GM23338 (cell line): ENCODE results near the gene AR. TPM values are rescaled to one million over a fixed set of nuclear protein-coding genes. Genes with fewer than 3 reads are reported as not detected.

Experiments used
- ATAC-seq: fragments of 200-7000 bp; cut with Tn5 transposase; 3 replicates; pipeline ENCODE4 v1.9.1; 2020
- DNase-seq: peaks from one replicate; pipeline ENCODE4 v3.0.0-alpha.2; 2015; ENCODE audit warnings: low spot score
- H2AFZ ChIP-seq: fragments of 200-600 bp; sonication (generic); 2 replicates; pipeline ENCODE4 v1.8.0; 2016; ENCODE audit warnings: antibody characterized with exemption, mild to moderate bottlenecking, moderate library complexity
- H3F3A ChIP-seq: fragments of 200-600 bp; sonication (generic); replicated peaks from 2 replicates; pipeline ENCODE4 v1.8.0; 2017; ENCODE audit warnings: antibody characterized with exemption, mixed run types, low read depth
- H3K27ac ChIP-seq: fragments of 200-600 bp; sonication (generic); 2 replicates; pipeline ENCODE4 v1.6.1; 2016; ENCODE audit warnings: low read depth
- H3K27me3 ChIP-seq: fragments of 200-600 bp; sonication (generic); 2 replicates; pipeline ENCODE4 v1.8.0; 2016; ENCODE audit warnings: mild to moderate bottlenecking, mixed run types, moderate library complexity; ENCODE audit not compliant: insufficient read depth
- H3K36me3 ChIP-seq: fragments of 200-600 bp; sonication (generic); 2 replicates; pipeline ENCODE4 v1.8.0; 2016; ENCODE audit warnings: mild to moderate bottlenecking; ENCODE audit not compliant: insufficient read depth
- H3K4me1 ChIP-seq: fragments of 200-600 bp; sonication (generic); 2 replicates; pipeline ENCODE4 v1.8.0; 2016; ENCODE audit warnings: mild to moderate bottlenecking, moderate library complexity; ENCODE audit not compliant: insufficient read depth
- H3K4me2 ChIP-seq: fragments of 200-600 bp; sonication (generic); 2 replicates; pipeline ENCODE4 v1.7.1; 2017; ENCODE audit warnings: mixed run types
- H3K4me3 ChIP-seq: fragments of 200-600 bp; sonication (generic); 2 replicates; pipeline ENCODE4 v1.6.1; 2016; ENCODE audit warnings: mixed run types
- H3K79me2 ChIP-seq: fragments of 200-600 bp; sonication (generic); replicated peaks from 2 replicates; pipeline ENCODE4 v1.8.0; 2017; ENCODE audit warnings: mild to moderate bottlenecking; ENCODE audit not compliant: insufficient read depth
- H3K9me2 ChIP-seq: fragments of 200-600 bp; sonication (generic); 2 replicates; pipeline ENCODE4 v1.8.0; 2017; ENCODE audit not compliant: insufficient read depth
- H4K20me1 ChIP-seq: fragments of 200-600 bp; sonication (generic); replicated peaks from 2 replicates; pipeline ENCODE4 v1.8.0; 2017; ENCODE audit warnings: mild to moderate bottlenecking; ENCODE audit not compliant: insufficient read depth
- H3K27ac Mint-ChIP-seq: 2 replicates; pipeline ENCODE4 v1.8.0; 2020; ENCODE audit warnings: inconsistent platforms, mild to moderate bottlenecking, moderate library complexity, mixed read lengths
- H3K27me3 Mint-ChIP-seq: 3 replicates; pipeline ENCODE4 v1.8.0; 2022; ENCODE audit warnings: low read depth, mild to moderate bottlenecking, moderate library complexity, mixed read lengths, inconsistent platforms; ENCODE audit not compliant: insufficient read depth, poor library complexity
- H3K36me3 Mint-ChIP-seq: 3 replicates; pipeline ENCODE4 v1.8.0; 2021; ENCODE audit warnings: low read depth, mild to moderate bottlenecking, inconsistent platforms, moderate library complexity, mixed read lengths
- H3K4me1 Mint-ChIP-seq: 3 replicates; pipeline ENCODE4 v1.8.0; 2020; ENCODE audit warnings: mild to moderate bottlenecking, inconsistent platforms, mixed read lengths
- H3K4me3 Mint-ChIP-seq: 3 replicates; pipeline ENCODE4 v1.8.0; 2021; ENCODE audit warnings: moderate library complexity, mild to moderate bottlenecking, inconsistent platforms, mixed read lengths
- H3K9me3 Mint-ChIP-seq: 3 replicates; pipeline ENCODE4 v1.8.0; 2020; ENCODE audit warnings: moderate library complexity, mild to moderate bottlenecking, inconsistent platforms, mixed read lengths
- CREB1 ChIP-seq: fragments of 250-450 bp; sonication (Bioruptor Pico); IDR thresholded peaks from 2 replicates; pipeline ENCODE4 v1.5.0; 2020; ENCODE audit warnings: low read depth, mild to moderate bottlenecking, moderate library complexity
- EZH2 ChIP-seq: fragments of 200-600 bp; sonication (generic); IDR thresholded peaks from one replicate; pipeline ENCODE4 v1.8.0; 2017; ENCODE audit warnings: antibody characterized with exemption, mild to moderate bottlenecking, low read depth; ENCODE audit not compliant: unreplicated experiment
- EZH2phosphoT487 ChIP-seq: fragments of 200-600 bp; sonication (generic); IDR thresholded peaks from one replicate; pipeline ENCODE4 v1.8.1; 2018; ENCODE audit warnings: antibody characterized with exemption; ENCODE audit not compliant: unreplicated experiment
- JUNB ChIP-seq: IDR thresholded peaks from one replicate; pipeline ENCODE4 v1.6.1; 2016; ENCODE audit warnings: antibody characterized with exemption; ENCODE audit not compliant: unreplicated experiment
- NANOG ChIP-seq: IDR thresholded peaks from 2 replicates; pipeline ENCODE4 v1.6.1; 2016; ENCODE audit warnings: antibody characterized with exemption, borderline replicate concordance
- POLR2AphosphoS5 ChIP-seq: IDR thresholded peaks from 2 replicates; pipeline ENCODE4 v1.6.1; 2016; ENCODE audit warnings: antibody characterized with exemption, low read depth
- STAT1 ChIP-seq: IDR thresholded peaks from one replicate; pipeline ENCODE4 v1.6.1; 2016; ENCODE audit warnings: antibody characterized with exemption; ENCODE audit not compliant: unreplicated experiment
- ZNF331 ChIP-seq: fragments of 250-450 bp; sonication (Bioruptor Pico); IDR thresholded peaks from 2 replicates; pipeline ENCODE4 v1.5.0; 2020; ENCODE audit warnings: low read depth, mild to moderate bottlenecking, moderate library complexity
- polyA plus RNA-seq: library from polyadenylated mRNA; unstranded; fragments of >200 nt; fragmentation: Nextera tagmentation; extraction: Ambion mirVana; gene quantifications from 2 replicates; pipeline ENCODE4 v1.2.1, GENCODE V29; 2016
- total RNA-seq: library from RNA; depleted of rRNA; stranded (reverse); fragments of >200 nt; shearing (Covaris generic); gene quantifications from 2 replicates; pipeline ENCODE4 v1.2.3, GENCODE V29; 2014
- TF ChIP-seq, protein P1 (sequence below): IDR thresholded peaks from one replicate; pipeline ENCODE4 v1.6.1; 2018; ENCODE audit warnings: antibody characterized with exemption; ENCODE audit not compliant: unreplicated experiment
- TF ChIP-seq, protein P2 (sequence below), 2 experiments: fragments of 200-600 bp in 1 of 2; sonication (generic) in 1 of 2; conservative IDR thresholded peaks; 2 replicates each; pipeline versions ENCODE4 v1.5.1 to v1.6.1; 2016 to 2017; ENCODE audit warnings: antibody characterized with exemption in 2 of 2, low read depth in 2 of 2, mild to moderate bottlenecking in 2 of 2, moderate library complexity in 1 of 2
- TF ChIP-seq, protein P3 (sequence below): IDR thresholded peaks from 2 replicates; pipeline ENCODE4 v1.6.1; 2016; ENCODE audit warnings: antibody characterized with exemption
- TF ChIP-seq, protein P4 (sequence below): fragments of 250-450 bp; sonication (Bioruptor Pico); IDR thresholded peaks from 2 replicates; pipeline ENCODE4 v1.5.0; 2020; ENCODE audit warnings: mild to moderate bottlenecking, moderate library complexity

AR gene
- total and polyA plus RNA-seq, 2 experiments from 2014 or later: 11.2 to 13.3 TPM

DNA sequence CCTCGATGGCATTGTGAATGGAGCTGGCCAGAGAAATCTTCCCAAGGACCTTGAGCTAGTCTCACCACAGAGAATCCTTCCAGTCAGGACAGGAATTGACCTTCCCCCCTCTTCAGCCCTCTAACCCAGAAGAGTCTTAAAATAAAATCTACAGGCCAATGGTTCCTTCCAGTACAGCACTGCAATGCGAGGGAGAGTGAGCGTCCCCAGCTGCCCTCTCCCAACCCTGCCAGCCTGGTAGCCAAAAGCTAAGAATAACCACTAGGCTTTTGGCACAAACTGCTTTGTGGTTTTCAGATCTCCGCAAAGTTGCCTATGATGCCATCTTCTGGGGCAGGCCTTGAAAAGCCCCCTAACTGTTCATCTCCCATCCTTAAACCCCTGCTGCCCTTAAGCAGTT is 175.1 kb downstream of the AR start (continued):
- TF ChIP-seq, protein P1, sequence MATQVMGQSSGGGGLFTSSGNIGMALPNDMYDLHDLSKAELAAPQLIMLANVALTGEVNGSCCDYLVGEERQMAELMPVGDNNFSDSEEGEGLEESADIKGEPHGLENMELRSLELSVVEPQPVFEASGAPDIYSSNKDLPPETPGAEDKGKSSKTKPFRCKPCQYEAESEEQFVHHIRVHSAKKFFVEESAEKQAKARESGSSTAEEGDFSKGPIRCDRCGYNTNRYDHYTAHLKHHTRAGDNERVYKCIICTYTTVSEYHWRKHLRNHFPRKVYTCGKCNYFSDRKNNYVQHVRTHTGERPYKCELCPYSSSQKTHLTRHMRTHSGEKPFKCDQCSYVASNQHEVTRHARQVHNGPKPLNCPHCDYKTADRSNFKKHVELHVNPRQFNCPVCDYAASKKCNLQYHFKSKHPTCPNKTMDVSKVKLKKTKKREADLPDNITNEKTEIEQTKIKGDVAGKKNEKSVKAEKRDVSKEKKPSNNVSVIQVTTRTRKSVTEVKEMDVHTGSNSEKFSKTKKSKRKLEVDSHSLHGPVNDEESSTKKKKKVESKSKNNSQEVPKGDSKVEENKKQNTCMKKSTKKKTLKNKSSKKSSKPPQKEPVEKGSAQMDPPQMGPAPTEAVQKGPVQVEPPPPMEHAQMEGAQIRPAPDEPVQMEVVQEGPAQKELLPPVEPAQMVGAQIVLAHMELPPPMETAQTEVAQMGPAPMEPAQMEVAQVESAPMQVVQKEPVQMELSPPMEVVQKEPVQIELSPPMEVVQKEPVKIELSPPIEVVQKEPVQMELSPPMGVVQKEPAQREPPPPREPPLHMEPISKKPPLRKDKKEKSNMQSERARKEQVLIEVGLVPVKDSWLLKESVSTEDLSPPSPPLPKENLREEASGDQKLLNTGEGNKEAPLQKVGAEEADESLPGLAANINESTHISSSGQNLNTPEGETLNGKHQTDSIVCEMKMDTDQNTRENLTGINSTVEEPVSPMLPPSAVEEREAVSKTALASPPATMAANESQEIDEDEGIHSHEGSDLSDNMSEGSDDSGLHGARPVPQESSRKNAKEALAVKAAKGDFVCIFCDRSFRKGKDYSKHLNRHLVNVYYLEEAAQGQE: no peak
- TF ChIP-seq, protein P2, sequence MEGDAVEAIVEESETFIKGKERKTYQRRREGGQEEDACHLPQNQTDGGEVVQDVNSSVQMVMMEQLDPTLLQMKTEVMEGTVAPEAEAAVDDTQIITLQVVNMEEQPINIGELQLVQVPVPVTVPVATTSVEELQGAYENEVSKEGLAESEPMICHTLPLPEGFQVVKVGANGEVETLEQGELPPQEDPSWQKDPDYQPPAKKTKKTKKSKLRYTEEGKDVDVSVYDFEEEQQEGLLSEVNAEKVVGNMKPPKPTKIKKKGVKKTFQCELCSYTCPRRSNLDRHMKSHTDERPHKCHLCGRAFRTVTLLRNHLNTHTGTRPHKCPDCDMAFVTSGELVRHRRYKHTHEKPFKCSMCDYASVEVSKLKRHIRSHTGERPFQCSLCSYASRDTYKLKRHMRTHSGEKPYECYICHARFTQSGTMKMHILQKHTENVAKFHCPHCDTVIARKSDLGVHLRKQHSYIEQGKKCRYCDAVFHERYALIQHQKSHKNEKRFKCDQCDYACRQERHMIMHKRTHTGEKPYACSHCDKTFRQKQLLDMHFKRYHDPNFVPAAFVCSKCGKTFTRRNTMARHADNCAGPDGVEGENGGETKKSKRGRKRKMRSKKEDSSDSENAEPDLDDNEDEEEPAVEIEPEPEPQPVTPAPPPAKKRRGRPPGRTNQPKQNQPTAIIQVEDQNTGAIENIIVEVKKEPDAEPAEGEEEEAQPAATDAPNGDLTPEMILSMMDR (conservative IDR thresholded peaks at IDR 0.05; ENCODE audit: low read depth in 2 of 2): no peak
- TF ChIP-seq, protein P3, sequence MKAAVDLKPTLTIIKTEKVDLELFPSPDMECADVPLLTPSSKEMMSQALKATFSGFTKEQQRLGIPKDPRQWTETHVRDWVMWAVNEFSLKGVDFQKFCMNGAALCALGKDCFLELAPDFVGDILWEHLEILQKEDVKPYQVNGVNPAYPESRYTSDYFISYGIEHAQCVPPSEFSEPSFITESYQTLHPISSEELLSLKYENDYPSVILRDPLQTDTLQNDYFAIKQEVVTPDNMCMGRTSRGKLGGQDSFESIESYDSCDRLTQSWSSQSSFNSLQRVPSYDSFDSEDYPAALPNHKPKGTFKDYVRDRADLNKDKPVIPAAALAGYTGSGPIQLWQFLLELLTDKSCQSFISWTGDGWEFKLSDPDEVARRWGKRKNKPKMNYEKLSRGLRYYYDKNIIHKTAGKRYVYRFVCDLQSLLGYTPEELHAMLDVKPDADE: no peak
- TF ChIP-seq EZH2phosphoT487: no peak
- no peak for TF ChIP-seq POLR2AphosphoS5
- no peak for TF ChIP-seq NANOG
- no peak for TF ChIP-seq CREB1
- TF ChIP-seq STAT1: no peak
- TF ChIP-seq JUNB: no peak

DNA sequence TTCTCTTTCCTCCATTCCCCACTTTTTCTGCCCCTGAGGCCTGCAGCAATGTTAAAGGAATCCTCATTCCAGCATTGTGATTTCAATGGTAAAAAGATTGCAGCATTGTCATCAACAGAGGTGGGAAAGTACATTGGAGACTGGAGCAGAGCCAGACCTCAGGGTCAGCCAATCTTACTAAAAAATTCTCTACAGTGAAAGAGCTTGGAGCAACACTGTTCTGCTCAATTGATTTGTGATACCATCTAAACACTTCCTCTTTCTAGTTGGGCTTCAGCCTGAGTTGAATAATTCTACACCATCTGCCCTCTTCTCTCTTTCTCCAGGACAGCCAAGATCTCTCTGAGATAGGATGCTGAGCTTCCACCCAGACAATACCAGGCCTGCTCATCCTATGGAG is 176.5 kb downstream of the AR start:
- Mint-ChIP-seq H3K27me3 (no peaks in the 10 kb centered on the region), H3K27ac (no peak overlapping the region), H3K4me3 (no peak overlapping the region), H3K36me3 (peaks cover 48% of the 10 kb centered on the region), H3K4me1 (no peaks in the 10 kb centered on the region), H3K9me3 (no peaks in the 10 kb centered on the region)
- Histone ChIP-seq H3K4me2 (no peak overlapping the region), H3K27ac (no peak overlapping the region), H3K9me2 (no peaks in the 10 kb centered on the region), H4K20me1 (no peaks in the 10 kb centered on the region), H3K27me3 (no peaks in the 10 kb centered on the region), H3K79me2 (no peaks in the 10 kb centered on the region), H3F3A (no peaks in the 10 kb centered on the region), H3K4me1 (no peaks in the 10 kb centered on the region), H3K4me3 (no peak overlapping the region), H2AFZ (no peak overlapping the region), H3K36me3 (no peaks in the 10 kb centered on the region)
- ATAC-seq (no peak), DNase-seq (no peak)
- no peak for TF ChIP-seq NANOG
- TF ChIP-seq, protein P4, sequence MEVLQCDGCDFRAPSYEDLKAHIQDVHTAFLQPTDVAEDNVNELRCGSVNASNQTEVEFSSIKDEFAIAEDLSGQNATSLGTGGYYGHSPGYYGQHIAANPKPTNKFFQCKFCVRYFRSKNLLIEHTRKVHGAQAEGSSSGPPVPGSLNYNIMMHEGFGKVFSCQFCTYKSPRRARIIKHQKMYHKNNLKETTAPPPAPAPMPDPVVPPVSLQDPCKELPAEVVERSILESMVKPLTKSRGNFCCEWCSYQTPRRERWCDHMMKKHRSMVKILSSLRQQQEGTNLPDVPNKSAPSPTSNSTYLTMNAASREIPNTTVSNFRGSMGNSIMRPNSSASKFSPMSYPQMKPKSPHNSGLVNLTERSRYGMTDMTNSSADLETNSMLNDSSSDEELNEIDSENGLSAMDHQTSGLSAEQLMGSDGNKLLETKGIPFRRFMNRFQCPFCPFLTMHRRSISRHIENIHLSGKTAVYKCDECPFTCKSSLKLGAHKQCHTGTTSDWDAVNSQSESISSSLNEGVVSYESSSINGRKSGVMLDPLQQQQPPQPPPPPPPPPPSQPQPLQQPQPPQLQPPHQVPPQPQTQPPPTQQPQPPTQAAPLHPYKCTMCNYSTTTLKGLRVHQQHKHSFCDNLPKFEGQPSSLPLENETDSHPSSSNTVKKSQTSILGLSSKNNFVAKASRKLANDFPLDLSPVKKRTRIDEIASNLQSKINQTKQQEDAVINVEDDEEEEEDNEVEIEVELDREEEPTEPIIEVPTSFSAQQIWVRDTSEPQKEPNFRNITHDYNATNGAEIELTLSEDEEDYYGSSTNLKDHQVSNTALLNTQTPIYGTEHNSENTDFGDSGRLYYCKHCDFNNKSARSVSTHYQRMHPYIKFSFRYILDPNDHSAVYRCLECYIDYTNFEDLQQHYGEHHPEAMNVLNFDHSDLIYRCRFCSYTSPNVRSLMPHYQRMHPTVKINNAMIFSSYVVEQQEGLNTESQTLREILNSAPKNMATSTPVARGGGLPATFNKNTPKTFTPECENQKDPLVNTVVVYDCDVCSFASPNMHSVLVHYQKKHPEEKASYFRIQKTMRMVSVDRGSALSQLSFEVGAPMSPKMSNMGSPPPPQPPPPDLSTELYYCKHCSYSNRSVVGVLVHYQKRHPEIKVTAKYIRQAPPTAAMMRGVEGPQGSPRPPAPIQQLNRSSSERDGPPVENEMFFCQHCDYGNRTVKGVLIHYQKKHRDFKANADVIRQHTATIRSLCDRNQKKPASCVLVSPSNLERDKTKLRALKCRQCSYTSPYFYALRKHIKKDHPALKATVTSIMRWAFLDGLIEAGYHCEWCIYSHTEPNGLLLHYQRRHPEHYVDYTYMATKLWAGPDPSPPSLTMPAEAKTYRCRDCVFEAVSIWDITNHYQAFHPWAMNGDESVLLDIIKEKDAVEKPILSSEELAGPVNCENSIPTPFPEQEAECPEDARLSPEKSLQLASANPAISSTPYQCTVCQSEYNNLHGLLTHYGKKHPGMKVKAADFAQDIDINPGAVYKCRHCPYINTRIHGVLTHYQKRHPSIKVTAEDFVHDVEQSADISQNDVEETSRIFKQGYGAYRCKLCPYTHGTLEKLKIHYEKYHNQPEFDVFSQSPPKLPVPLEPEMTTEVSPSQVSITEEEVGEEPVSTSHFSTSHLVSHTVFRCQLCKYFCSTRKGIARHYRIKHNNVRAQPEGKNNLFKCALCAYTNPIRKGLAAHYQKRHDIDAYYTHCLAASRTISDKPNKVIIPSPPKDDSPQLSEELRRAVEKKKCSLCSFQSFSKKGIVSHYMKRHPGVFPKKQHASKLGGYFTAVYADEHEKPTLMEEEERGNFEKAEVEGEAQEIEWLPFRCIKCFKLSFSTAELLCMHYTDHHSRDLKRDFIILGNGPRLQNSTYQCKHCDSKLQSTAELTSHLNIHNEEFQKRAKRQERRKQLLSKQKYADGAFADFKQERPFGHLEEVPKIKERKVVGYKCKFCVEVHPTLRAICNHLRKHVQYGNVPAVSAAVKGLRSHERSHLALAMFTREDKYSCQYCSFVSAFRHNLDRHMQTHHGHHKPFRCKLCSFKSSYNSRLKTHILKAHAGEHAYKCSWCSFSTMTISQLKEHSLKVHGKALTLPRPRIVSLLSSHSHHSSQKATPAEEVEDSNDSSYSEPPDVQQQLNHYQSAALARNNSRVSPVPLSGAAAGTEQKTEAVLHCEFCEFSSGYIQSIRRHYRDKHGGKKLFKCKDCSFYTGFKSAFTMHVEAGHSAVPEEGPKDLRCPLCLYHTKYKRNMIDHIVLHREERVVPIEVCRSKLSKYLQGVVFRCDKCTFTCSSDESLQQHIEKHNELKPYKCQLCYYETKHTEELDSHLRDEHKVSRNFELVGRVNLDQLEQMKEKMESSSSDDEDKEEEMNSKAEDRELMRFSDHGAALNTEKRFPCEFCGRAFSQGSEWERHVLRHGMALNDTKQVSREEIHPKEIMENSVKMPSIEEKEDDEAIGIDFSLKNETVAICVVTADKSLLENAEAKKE (CRISPR knock-in tag): no peak
- no peak for TF ChIP-seq ZNF331 (CRISPR knock-in tag)
- no peak for TF ChIP-seq EZH2
- no peak for TF ChIP-seq EZH2phosphoT487
